IPS-20b (cell line): ENCODE data around the gene CDH5.
A peak's percentile ranks its signal among the peaks of the same experiment; 100 is the strongest.

Source experiments
- H3K27ac ChIP-seq: one replicate; pipeline ENCODE4 v1.5.1; 2013; ENCODE audit warnings: low read length
- H3K27me3 ChIP-seq: 2 replicates; pipeline ENCODE4 v1.6.1; 2013; ENCODE audit warnings: mild to moderate bottlenecking, low read length, inconsistent platforms; ENCODE audit not compliant: insufficient read depth
- H3K36me3 ChIP-seq: 2 replicates; pipeline ENCODE4 v1.6.1; 2013; ENCODE audit warnings: low read depth, mild to moderate bottlenecking, inconsistent platforms, low read length, moderate library complexity; ENCODE audit not compliant: insufficient read depth
- H3K4me1 ChIP-seq: 2 replicates; pipeline ENCODE4 v1.6.1; 2013; ENCODE audit warnings: mild to moderate bottlenecking, control low read depth, inconsistent platforms, low read length, moderate library complexity; ENCODE audit not compliant: insufficient read depth
- H3K4me3 ChIP-seq: 2 replicates; pipeline ENCODE4 v1.5.1; 2013; ENCODE audit warnings: mild to moderate bottlenecking, low read length, inconsistent platforms
- H3K9ac ChIP-seq: 2 replicates; pipeline ENCODE4 v1.6.1; 2013; ENCODE audit warnings: low read depth, mild to moderate bottlenecking, inconsistent platforms, low read length, moderate library complexity
- H3K9me3 ChIP-seq: 2 replicates; pipeline ENCODE4 v1.6.1; 2013; ENCODE audit warnings: mild to moderate bottlenecking, low read depth, low read length, inconsistent platforms; ENCODE audit not compliant: insufficient read depth

Gene CDH5

GRCh38 chr16:66400503-66401380, 34.3 kb downstream of the CDH5 start:
- H3K4me1 ChIP-seq = no peaks in the 10 kb centered on the region; the same call in 1 of the 2 replicates
- H3K27ac ChIP-seq = no peak overlapping the region
- no peaks in the 10 kb centered on the region for H3K9me3 ChIP-seq
- H3K36me3 ChIP-seq = no peaks in the 10 kb centered on the region
- no peak overlapping the region for H3K9ac ChIP-seq
- H3K27me3 ChIP-seq = peaks cover 1% of the 10 kb centered on the region
- H3K4me3 ChIP-seq = no peak overlapping the region

GRCh38 chr16:66401610-66402009, 35.1 kb downstream of the CDH5 start:
- H3K27ac ChIP-seq = no peak overlapping the region
- no peaks in the 10 kb centered on the region; the same call in 1 of the 2 replicates for H3K4me1 ChIP-seq
- H3K9me3 ChIP-seq = no peaks in the 10 kb centered on the region
- no peaks in the 10 kb centered on the region for H3K36me3 ChIP-seq
- no peak overlapping the region for H3K9ac ChIP-seq
- no peak overlapping the region for H3K4me3 ChIP-seq
- H3K27me3 ChIP-seq = peaks cover 5% of the 10 kb centered on the region

- Histone ChIP-seq H3K36me3 (no peaks in the 10 kb centered on the region), H3K27ac (no peak overlapping the region), H3K27me3 (peaks cover 5% of the 10 kb centered on the region)
These were observed 35.7 kb downstream of the CDH5 start for GRCh38 chr16:66402166-66402565.

GRCh38 chr16:66402591-66403230, 36.2 kb downstream of the CDH5 start:
- H3K4me3 ChIP-seq = no peak overlapping the region

More at GRCh38 chr16:66402166-66402565, 35.7 kb downstream of the CDH5 start:
- no peak overlapping the region for H3K4me3 ChIP-seq
- H3K9ac ChIP-seq = no peak overlapping the region
- H3K4me1 ChIP-seq = peaks cover 2% of the 10 kb centered on the region; the same call in 1 of the 2 replicates
- no peaks in the 10 kb centered on the region for H3K9me3 ChIP-seq

GRCh38 chr16:66403531-66404145, 37.1 kb downstream of the CDH5 start:
- H3K4me1 ChIP-seq = peaks cover 7% of the 10 kb centered on the region
- no peaks in the 10 kb centered on the region for H3K36me3 ChIP-seq
- H3K27ac ChIP-seq = no peak overlapping the region

More at GRCh38 chr16:66402591-66403230, 36.2 kb downstream of the CDH5 start:
- H3K9ac ChIP-seq = no peak overlapping the region
- peaks cover 5% of the 10 kb centered on the region for H3K27me3 ChIP-seq
- H3K27ac ChIP-seq = no peak overlapping the region
- no peaks in the 10 kb centered on the region for H3K36me3 ChIP-seq
- H3K9me3 ChIP-seq = no peaks in the 10 kb centered on the region
- H3K4me1 ChIP-seq = peaks cover 3% of the 10 kb centered on the region; the same call in 1 of the 2 replicates

GRCh38 chr16:66405057-66405783, 38.7 kb downstream of the CDH5 start:
- H3K9ac ChIP-seq = no peak overlapping the region
- H3K4me3 ChIP-seq = no peak overlapping the region
- no peaks in the 10 kb centered on the region for H3K9me3 ChIP-seq
- H3K36me3 ChIP-seq = no peaks in the 10 kb centered on the region
- no peak overlapping the region for H3K27ac ChIP-seq
- H3K27me3 ChIP-seq = peaks cover 5% of the 10 kb centered on the region
- peaks cover 8% of the 10 kb centered on the region for H3K4me1 ChIP-seq

More at GRCh38 chr16:66403531-66404145, 37.1 kb downstream of the CDH5 start:
- Histone ChIP-seq H3K9me3 (no peaks in the 10 kb centered on the region), H3K9ac (no peak overlapping the region), H3K4me3 (no peak overlapping the region), H3K27me3 (peaks cover 5% of the 10 kb centered on the region)

GRCh38 chr16:66406534-66407221, 40.2 kb downstream of the CDH5 start:
- H3K36me3 ChIP-seq = no peaks in the 10 kb centered on the region
- no peak overlapping the region for H3K27ac ChIP-seq
- peak overlapping the region; percentile 38; the same call in 1 of the 2 replicates for H3K9ac ChIP-seq
- no peaks in the 10 kb centered on the region for H3K9me3 ChIP-seq
- peaks cover 5% of the 10 kb centered on the region for H3K27me3 ChIP-seq
- peak overlapping the region; percentile 71 for H3K4me3 ChIP-seq
- peaks cover 8% of the 10 kb centered on the region for H3K4me1 ChIP-seq

GRCh38 chr16:66408163-66409048, 41.9 kb downstream of the CDH5 start:
- no peak overlapping the region for H3K27ac ChIP-seq
- H3K36me3 ChIP-seq = no peaks in the 10 kb centered on the region
- H3K27me3 ChIP-seq = peaks cover 5% of the 10 kb centered on the region
- H3K9me3 ChIP-seq = no peaks in the 10 kb centered on the region
- H3K4me1 ChIP-seq = peaks cover 8% of the 10 kb centered on the region
- no peak overlapping the region for H3K9ac ChIP-seq
- no peak overlapping the region for H3K4me3 ChIP-seq

- peaks cover 5% of the 10 kb centered on the region for H3K27me3 ChIP-seq
- no peaks in the 10 kb centered on the region for H3K9me3 ChIP-seq
- H3K36me3 ChIP-seq = no peaks in the 10 kb centered on the region
- H3K27ac ChIP-seq = no peak overlapping the region
- H3K4me3 ChIP-seq = no peak overlapping the region
- peaks cover 8% of the 10 kb centered on the region for H3K4me1 ChIP-seq
- H3K9ac ChIP-seq = no peak overlapping the region
These were observed 42.7 kb downstream of the CDH5 start for GRCh38 chr16:66409156-66409555.

- Histone ChIP-seq H3K36me3 (no peaks in the 10 kb centered on the region), H3K4me1 (peaks cover 5% of the 10 kb centered on the region), H3K27ac (no peak overlapping the region), H3K27me3 (no peaks in the 10 kb centered on the region), H3K4me3 (no peak overlapping the region), H3K9me3 (no peaks in the 10 kb centered on the region; the same call in 1 of the 2 replicates), H3K9ac (no peak overlapping the region)
These were observed 45.7 kb downstream of the CDH5 start for GRCh38 chr16:66412182-66412581.
